ENCODE results near the gene EPSTI1. TPM values are rescaled to one million over a fixed set of nuclear protein-coding genes. Genes with fewer than 3 reads are reported as not detected.

The EPSTI1 gene
- total RNA-seq, 1 donor from 2014 or later = 96.0 TPM

DNA sequence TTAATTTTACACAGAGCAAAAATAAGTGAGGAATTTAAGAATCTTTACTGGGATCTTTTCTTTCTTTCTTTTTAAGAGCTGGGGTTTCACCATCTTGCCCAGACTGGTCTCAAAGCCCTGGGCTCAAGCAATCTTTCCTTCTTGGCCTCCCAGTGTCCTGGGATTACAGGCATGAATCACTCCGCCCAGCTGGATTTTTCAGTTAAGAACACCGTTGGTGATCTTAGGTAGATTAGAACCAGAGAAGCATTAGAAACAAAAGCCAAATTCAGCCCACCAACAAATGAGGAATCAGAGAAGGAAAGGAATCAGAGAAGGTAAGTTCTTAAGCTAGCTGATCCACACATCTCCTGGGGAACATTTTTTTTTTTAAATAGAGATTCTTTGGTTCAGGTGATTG lies 34.2 kb downstream of the EPSTI1 start:
- no peak overlapping the region for H3K4me3 Mint-ChIP-seq (ENCODE audit: unreplicated experiment)
- peaks cover 3% of the 10 kb centered on the region for H3K9me3 Mint-ChIP-seq (ENCODE audit: unreplicated experiment)
- no peaks in the 10 kb centered on the region for H3K4me1 Mint-ChIP-seq (ENCODE audit: low read depth, unreplicated experiment)
- H3K4me3 ChIP-seq (ENCODE audit: insufficient read depth, low read depth, low read length) = no peak overlapping the region
- no peak overlapping the region for H2AFZ ChIP-seq (ENCODE audit: low read depth, low read length)
- no peak overlapping the region for H3K27ac ChIP-seq (ENCODE audit: low read depth, low read length)
- H3K4me1 ChIP-seq (ENCODE audit: insufficient read depth, low read length) = no peaks in the 10 kb centered on the region
- no peak overlapping the region for H3K9ac ChIP-seq (ENCODE audit: low read length)
- H3K27ac Mint-ChIP-seq (ENCODE audit: unreplicated experiment) = no peak overlapping the region
- no peak for DNase-seq (ENCODE audit: low read depth)
- no peaks in the 10 kb centered on the region for H3K79me2 ChIP-seq (ENCODE audit: insufficient read depth, low read length)
- H4K20me1 ChIP-seq (ENCODE audit: insufficient read depth, low read length) = no peaks in the 10 kb centered on the region
- no peak for FAIRE-seq
- peaks cover 27% of the 10 kb centered on the region for H3K36me3 Mint-ChIP-seq (ENCODE audit: low read depth, unreplicated experiment)
- H3K27me3 ChIP-seq (ENCODE audit: insufficient read depth, low read length) = no peaks in the 10 kb centered on the region
- no peaks in the 10 kb centered on the region for H3K27me3 Mint-ChIP-seq (ENCODE audit: low read depth, unreplicated experiment)
- TF ChIP-seq EZH2 (IDR thresholded peaks at IDR 0.05; ENCODE audit: insufficient read depth, low read length) (no peak), CTCF (IDR thresholded peaks at IDR 0.05; ENCODE audit: insufficient read depth, low read depth, low read length) (no peak)
- no peaks in the 10 kb centered on the region for H3K9me3 ChIP-seq (ENCODE audit: insufficient read depth, low read depth, low read length)
- H3K4me2 ChIP-seq (ENCODE audit: low read length) = no peak overlapping the region
- no peaks in the 10 kb centered on the region for H3K36me3 ChIP-seq (ENCODE audit: insufficient read depth, low read length)

GRCh38 chr13:42950181-42950580 lies 41.9 kb downstream of the EPSTI1 start:
- H3K79me2 ChIP-seq (ENCODE audit: insufficient read depth, low read length) = no peaks in the 10 kb centered on the region
- Mint-ChIP-seq H3K27ac (ENCODE audit: unreplicated experiment) (no peak overlapping the region), H3K27me3 (ENCODE audit: low read depth, unreplicated experiment) (no peaks in the 10 kb centered on the region), H3K4me3 (ENCODE audit: unreplicated experiment) (no peak overlapping the region), H3K36me3 (ENCODE audit: low read depth, unreplicated experiment) (peaks cover 37% of the 10 kb centered on the region), H3K4me1 (ENCODE audit: low read depth, unreplicated experiment) (peaks cover 7% of the 10 kb centered on the region), H3K9me3 (ENCODE audit: unreplicated experiment) (peaks cover 3% of the 10 kb centered on the region)
- H3K4me1 ChIP-seq (ENCODE audit: insufficient read depth, low read length) = no peaks in the 10 kb centered on the region
- no peak overlapping the region for H3K4me2 ChIP-seq (ENCODE audit: low read length)
- H3K4me3 ChIP-seq (ENCODE audit: insufficient read depth, low read depth, low read length) = no peak overlapping the region
- no peak overlapping the region for H2AFZ ChIP-seq (ENCODE audit: low read depth, low read length)
- H4K20me1 ChIP-seq (ENCODE audit: insufficient read depth, low read length) = no peaks in the 10 kb centered on the region
- H3K36me3 ChIP-seq (ENCODE audit: insufficient read depth, low read length) = no peaks in the 10 kb centered on the region
- no peak overlapping the region for H3K27ac ChIP-seq (ENCODE audit: low read depth, low read length)
- no peak overlapping the region for H3K9ac ChIP-seq (ENCODE audit: low read length)
- FAIRE-seq = no peak
- TF ChIP-seq EZH2 (IDR thresholded peaks at IDR 0.05; ENCODE audit: insufficient read depth, low read length) = no peak
- TF ChIP-seq CTCF (IDR thresholded peaks at IDR 0.05; ENCODE audit: insufficient read depth, low read depth, low read length) = no peak
- no peak for DNase-seq (ENCODE audit: low read depth)
- H3K9me3 ChIP-seq (ENCODE audit: insufficient read depth, low read depth, low read length) = no peaks in the 10 kb centered on the region
- peaks cover 3% of the 10 kb centered on the region for H3K27me3 ChIP-seq (ENCODE audit: insufficient read depth, low read length)

DNA sequence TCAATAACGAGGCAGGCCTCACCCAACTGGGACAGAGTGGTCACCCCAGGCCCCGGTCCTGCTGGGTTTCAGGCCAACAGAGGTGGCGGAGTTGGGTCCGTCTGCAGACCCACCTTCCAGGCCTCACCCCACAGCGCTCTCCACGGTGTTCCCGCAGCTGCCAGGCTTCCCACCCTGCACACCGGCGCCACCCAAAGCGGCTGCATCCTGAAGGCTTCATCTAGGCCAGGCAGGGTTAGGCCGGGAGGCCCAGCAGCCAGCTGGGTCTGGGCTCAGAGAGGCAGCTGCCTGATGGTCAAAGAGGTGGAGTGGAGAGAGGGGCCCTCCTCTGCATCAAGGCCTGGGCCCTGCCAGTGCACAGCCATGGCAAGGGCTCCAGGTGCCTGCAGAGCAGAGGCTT lies 44.1 kb downstream of the EPSTI1 start:
- no peak overlapping the region for H3K27ac ChIP-seq (ENCODE audit: low read depth, low read length)
- no peaks in the 10 kb centered on the region for H4K20me1 ChIP-seq (ENCODE audit: insufficient read depth, low read length)
- no peaks in the 10 kb centered on the region for H3K36me3 ChIP-seq (ENCODE audit: insufficient read depth, low read length)
- H3K27me3 ChIP-seq (ENCODE audit: insufficient read depth, low read length) = peaks cover 3% of the 10 kb centered on the region
- Mint-ChIP-seq H3K9me3 (ENCODE audit: unreplicated experiment) (peaks cover 11% of the 10 kb centered on the region), H3K36me3 (ENCODE audit: low read depth, unreplicated experiment) (peaks cover 48% of the 10 kb centered on the region), H3K4me3 (ENCODE audit: unreplicated experiment) (no peak overlapping the region), H3K27ac (ENCODE audit: unreplicated experiment) (no peak overlapping the region), H3K27me3 (ENCODE audit: low read depth, unreplicated experiment) (no peaks in the 10 kb centered on the region), H3K4me1 (ENCODE audit: low read depth, unreplicated experiment) (peaks cover 7% of the 10 kb centered on the region)
- no peaks in the 10 kb centered on the region for H3K4me1 ChIP-seq (ENCODE audit: insufficient read depth, low read length)
- no peak for TF ChIP-seq EZH2 (IDR thresholded peaks at IDR 0.05; ENCODE audit: insufficient read depth, low read length)
- TF ChIP-seq CTCF (IDR thresholded peaks at IDR 0.05; ENCODE audit: insufficient read depth, low read depth, low read length) = no peak
- DNase-seq (ENCODE audit: low read depth) = no peak
- H3K4me2 ChIP-seq (ENCODE audit: low read length) = no peak overlapping the region
- FAIRE-seq = no peak
- no peaks in the 10 kb centered on the region for H3K79me2 ChIP-seq (ENCODE audit: insufficient read depth, low read length)
- no peaks in the 10 kb centered on the region for H3K9me3 ChIP-seq (ENCODE audit: insufficient read depth, low read depth, low read length)
- no peak overlapping the region for H2AFZ ChIP-seq (ENCODE audit: low read depth, low read length)
- H3K9ac ChIP-seq (ENCODE audit: low read length) = no peak overlapping the region
- H3K4me3 ChIP-seq (ENCODE audit: insufficient read depth, low read depth, low read length) = no peak overlapping the region
